ENCODE measurements around the gene TMEM176B.
"Not testable (repeated sequence)": the region's sequence is repeated elsewhere in the genome, so short reads cannot be mapped to it uniquely, and the experiment has no call there.

The TMEM176B gene

GRCh38 chr7:150790416-150791075 lies 9.6 kb downstream of the TMEM176B start:
- no peak for DNase-seq (ENCODE audit: low spot score)

- DNase-seq (ENCODE audit: low spot score) = no peak
These were observed 11.5 kb downstream of the TMEM176B start for GRCh38 chr7:150788474-150789269.

- peak; percentile 71 for DNase-seq (ENCODE audit: low spot score)
These were observed 12.6 kb downstream of the TMEM176B start for GRCh38 chr7:150787321-150788281.

- no peak for DNase-seq (ENCODE audit: low spot score)
These were observed 15.2 kb downstream of the TMEM176B start for GRCh38 chr7:150784954-150785353.

- DNase-seq (ENCODE audit: low spot score) = no peak
These were observed 15.9 kb downstream of the TMEM176B start for GRCh38 chr7:150784120-150784736.

DNA sequence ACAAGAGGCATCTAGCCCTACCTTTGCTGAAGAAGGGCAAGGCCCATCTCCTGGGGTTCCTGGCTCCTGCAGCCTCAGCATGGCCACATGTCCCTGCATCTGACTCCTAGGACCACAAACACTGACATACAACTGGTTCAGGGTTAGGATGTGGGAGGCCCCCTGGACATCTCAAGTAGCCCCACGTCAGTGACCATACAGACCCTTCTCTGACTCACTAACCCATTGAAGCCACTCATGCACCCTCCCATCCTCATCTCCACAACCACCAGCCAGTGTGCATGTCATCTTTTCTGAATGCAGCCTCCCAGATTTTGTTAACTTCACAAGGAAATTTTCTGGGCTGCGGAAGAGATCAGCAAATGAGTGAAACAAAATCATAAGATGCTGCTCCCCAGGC lies 18.2 kb downstream of the TMEM176B start:
- no peak for DNase-seq (ENCODE audit: low spot score)

GRCh38 chr7:150781103-150781502 lies 19.1 kb downstream of the TMEM176B start:
- no peak for DNase-seq (ENCODE audit: low spot score)

- no peak for DNase-seq (ENCODE audit: low spot score)
These were observed 19.9 kb downstream of the TMEM176B start for GRCh38 chr7:150780292-150780691.

GRCh38 chr7:150778738-150779301 lies 21.3 kb downstream of the TMEM176B start:
- DNase-seq (ENCODE audit: low spot score) = peak; percentile 81

DNA sequence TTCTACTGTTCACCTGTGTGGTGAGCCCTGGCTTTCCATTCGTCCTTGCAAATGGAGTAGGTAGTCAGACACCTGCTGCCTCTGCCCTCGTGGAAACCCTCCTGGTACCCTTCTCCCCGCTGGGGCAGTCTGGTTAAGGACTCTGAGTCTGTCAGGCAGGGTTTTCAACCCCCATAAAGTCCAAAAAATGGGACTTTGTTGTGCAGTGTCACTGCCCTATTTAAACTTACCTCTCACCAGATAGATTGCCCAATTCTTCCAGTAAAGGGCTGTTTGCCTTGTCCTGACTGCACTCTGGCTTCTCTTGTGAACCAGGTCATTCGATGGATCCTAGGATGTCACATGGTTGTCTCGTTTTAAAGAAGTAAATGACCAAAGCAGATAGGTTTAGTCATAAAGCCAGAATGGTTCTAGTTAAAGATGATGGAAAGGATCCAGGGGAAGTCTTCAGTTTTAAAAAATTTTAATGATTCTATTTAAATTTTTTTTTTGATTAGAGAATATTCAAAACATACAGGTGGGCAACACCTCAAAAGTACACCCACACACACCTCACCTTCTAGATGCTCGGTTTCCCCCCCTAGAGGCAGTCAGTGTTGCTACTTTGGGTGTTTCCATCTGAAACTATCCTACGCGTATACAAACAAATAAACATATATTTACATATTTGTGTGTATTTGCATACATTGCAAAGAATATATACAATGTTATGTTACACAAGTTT lies 22.0 kb downstream of the TMEM176B start:
- DNase-seq (ENCODE audit: low spot score) = no peak

- not testable (repeated sequence) for DNase-seq (ENCODE audit: low spot score)
These were observed 26.0 kb downstream of the TMEM176B start for GRCh38 chr7:150774131-150774530.

- no peak for DNase-seq (ENCODE audit: low spot score)
These were observed 30.4 kb downstream of the TMEM176B start for GRCh38 chr7:150769768-150770167.

- no peak for DNase-seq (ENCODE audit: low spot score)
These were observed 33.8 kb downstream of the TMEM176B start for GRCh38 chr7:150766334-150766709.

- DNase-seq (ENCODE audit: low spot score) = no peak
These were observed 40.7 kb downstream of the TMEM176B start for GRCh38 chr7:150759479-150759878.

DNA sequence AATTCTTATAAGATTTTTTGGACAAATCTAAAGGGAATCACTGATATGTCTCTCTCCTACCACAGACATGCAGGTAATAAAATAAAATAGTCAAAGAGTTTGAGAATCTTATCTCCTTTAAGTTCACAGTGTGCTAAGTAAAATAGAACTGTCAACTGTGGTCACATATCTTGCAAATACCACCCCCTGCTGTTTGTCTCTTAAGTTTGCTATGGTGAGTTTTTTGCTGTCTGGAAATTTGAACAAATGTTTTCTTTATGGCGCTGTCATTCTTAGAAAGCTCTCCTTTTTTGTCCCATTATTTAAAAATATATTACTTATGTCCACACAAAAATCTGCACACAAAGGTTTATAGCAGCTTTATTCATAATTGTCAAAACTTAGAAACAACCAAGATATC lies 43.3 kb downstream of the TMEM176B start:
- DNase-seq (ENCODE audit: low spot score) = peak; percentile 59

DNA sequence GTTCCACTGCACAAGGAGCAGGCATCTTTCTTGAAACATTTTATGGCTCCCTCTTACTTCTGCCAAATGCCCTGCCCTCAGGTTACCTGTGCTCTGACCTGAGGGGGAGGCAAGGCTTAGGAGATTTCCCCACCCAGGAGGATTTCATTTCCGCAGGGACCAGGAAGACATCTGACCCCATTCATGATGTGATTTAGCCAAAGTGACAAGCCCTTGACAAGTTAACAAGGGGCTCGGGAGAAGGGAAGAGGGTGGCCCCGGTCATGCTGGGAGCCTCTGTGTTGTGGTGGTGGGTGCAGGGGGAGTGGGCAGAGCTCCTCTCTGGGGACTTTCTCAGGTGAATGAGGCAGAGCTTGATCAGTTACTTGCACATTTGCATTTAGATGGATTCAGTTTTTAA lies 44.0 kb downstream of the TMEM176B start:
- DNase-seq (ENCODE audit: low spot score) = no peak

- DNase-seq (ENCODE audit: low spot score) = no peak
These were observed 44.6 kb downstream of the TMEM176B start for GRCh38 chr7:150755473-150756099.

- DNase-seq (ENCODE audit: low spot score) = no peak
These were observed 45.2 kb downstream of the TMEM176B start for GRCh38 chr7:150754951-150755350.

DNA sequence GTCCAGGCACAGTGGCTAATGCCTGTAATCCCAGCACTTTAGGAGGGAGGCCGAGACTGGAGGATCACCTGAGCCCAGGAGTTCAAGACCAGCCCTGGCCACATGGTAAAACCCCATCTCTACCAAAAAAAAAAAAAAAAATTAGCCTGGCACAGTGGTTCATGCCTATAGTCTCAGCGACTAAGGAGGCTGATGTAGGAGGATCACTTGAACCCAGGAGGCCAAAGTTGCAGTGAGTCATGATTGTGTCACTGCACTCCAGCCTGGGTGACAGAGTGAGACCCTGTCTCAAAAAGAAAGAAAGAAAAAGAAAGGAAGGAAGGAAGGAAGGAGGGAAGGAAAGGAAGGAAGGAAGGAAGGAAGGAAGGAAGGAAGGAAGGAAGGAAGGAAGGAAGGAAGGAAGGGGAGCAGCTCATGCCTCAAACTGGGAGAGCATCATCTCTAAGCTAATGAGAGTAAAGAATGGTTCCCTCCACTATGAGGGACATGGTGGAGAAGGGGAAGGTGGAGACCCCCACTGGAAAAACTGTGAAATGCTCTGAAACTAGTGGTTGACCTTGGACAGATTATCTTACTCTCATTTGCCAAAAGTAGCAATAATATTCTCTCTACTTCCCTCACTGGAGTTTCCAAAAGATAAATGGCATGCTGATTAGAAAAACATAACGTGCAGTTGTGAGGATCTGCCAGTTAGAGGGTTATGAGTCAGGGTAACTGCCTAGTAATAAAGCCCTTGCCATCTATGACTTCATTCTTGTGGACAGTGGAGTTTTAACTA lies 46.1 kb downstream of the TMEM176B start:
- DNase-seq (ENCODE audit: low spot score) = peak; percentile 65

DNA sequence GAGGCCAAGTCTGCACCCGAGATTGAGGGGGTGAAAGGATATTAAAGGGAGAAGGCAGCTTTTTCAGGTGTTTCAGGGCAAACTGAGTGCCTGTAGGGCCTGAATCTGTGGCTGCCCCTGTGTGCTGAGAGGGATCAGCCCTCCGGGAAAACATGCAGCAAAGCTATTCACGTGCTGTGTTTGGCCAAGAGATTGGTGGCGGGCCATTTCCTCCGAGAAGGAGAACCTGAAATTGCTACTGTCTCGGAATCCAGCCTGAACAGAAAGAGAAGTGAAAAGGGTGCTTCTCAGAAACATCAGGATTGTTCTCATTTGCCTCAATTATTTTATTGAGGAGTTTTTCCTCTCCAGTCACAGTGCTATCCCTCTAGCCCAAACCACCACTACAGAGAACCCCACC lies 46.9 kb downstream of the TMEM176B start:
- no peak for DNase-seq (ENCODE audit: low spot score)
